Activated naive CD4-positive, alpha-beta T cell treated with anti-CD3 and anti-CD28 coated beads for 36 hours (primary cell): ENCODE results near the gene SLC12A5. TPM values are rescaled to one million over a fixed set of nuclear protein-coding genes. Genes with fewer than 3 reads are reported as not detected.

ENCODE experiments used
- CTCF ChIA-PET: fragments of 350-600 bp; sonication (Branson Sonifier 250); formaldehyde crosslinking; loops from one replicate; lab custom pipeline; 2021; ENCODE audit warnings: antibody characterized with exemption; lab: Charles Lee
- DNase-seq: peaks from one replicate; pipeline ENCODE4 v3.0.0-alpha.2; 2020
- H3K27ac Mint-ChIP-seq: one replicate; pipeline ENCODE4 v1.8.0; 2021; ENCODE audit warnings: mild to moderate bottlenecking, mixed read lengths
- H3K27me3 Mint-ChIP-seq: one replicate; pipeline ENCODE4 v1.8.0; 2021; ENCODE audit warnings: low read depth, mixed read lengths
- H3K36me3 Mint-ChIP-seq: one replicate; pipeline ENCODE4 v1.8.0; 2021; ENCODE audit warnings: low read depth, mixed read lengths
- H3K4me1 Mint-ChIP-seq: one replicate; pipeline ENCODE4 v1.8.0; 2021; ENCODE audit warnings: low read depth, mixed read lengths
- H3K4me3 Mint-ChIP-seq: one replicate; pipeline ENCODE4 v1.8.0; 2021; ENCODE audit warnings: mild to moderate bottlenecking, moderate library complexity, mixed read lengths
- H3K9me3 Mint-ChIP-seq: one replicate; pipeline ENCODE4 v1.8.0; 2021; ENCODE audit warnings: mixed read lengths
- intact Hi-C: fragments of 100-400 bp; cut with micrococcal nuclease; formaldehyde crosslinking; loops from one replicate; pipeline ENCODE4 v1.15.1; 2023
- total RNA-seq, 2 experiments: library from RNA; stranded (reverse); gene quantifications; one replicate each; pipeline ENCODE4 v1.2.3, GENCODE V29; 2021

Gene SLC12A5
- total RNA-seq, 2 experiments from 2014 or later, result not detected

DNA sequence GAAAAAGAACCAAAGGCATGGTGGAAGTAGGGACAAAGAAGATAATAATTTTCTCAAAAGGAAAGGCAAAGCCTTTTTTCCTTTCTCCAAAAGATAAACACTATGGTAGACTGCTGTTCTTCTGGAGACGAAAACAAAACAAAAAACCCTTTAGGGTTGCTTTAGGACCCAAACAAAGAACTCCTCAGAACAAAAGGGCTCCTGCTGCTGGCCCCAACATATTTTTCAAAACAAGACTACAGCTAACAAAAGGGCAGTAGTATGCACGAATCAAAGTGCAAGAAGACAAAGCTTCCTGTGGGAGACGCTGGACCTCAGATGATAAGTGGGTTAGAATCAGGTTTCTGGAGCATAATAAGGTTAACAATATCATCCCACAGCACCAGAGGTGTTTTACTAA, 45.0 kb downstream of the SLC12A5 start:
- no peaks in the 10 kb centered on the region for H3K4me1 Mint-ChIP-seq
- no peaks in the 10 kb centered on the region for H3K27me3 Mint-ChIP-seq
- intact Hi-C loops, result no loop called here
- no peak for DNase-seq
- no peak overlapping the region for H3K27ac Mint-ChIP-seq
- no peaks in the 10 kb centered on the region for H3K9me3 Mint-ChIP-seq
- H3K36me3 Mint-ChIP-seq, result peaks cover 23% of the 10 kb centered on the region
- H3K4me3 Mint-ChIP-seq, result no peak overlapping the region
- CTCF ChIA-PET, result no interaction called here

GRCh38 chr20:46076806-46077205, 47.8 kb downstream of the SLC12A5 start:
- no peak overlapping the region for H3K4me3 Mint-ChIP-seq
- H3K36me3 Mint-ChIP-seq, result peaks cover 21% of the 10 kb centered on the region

DNA sequence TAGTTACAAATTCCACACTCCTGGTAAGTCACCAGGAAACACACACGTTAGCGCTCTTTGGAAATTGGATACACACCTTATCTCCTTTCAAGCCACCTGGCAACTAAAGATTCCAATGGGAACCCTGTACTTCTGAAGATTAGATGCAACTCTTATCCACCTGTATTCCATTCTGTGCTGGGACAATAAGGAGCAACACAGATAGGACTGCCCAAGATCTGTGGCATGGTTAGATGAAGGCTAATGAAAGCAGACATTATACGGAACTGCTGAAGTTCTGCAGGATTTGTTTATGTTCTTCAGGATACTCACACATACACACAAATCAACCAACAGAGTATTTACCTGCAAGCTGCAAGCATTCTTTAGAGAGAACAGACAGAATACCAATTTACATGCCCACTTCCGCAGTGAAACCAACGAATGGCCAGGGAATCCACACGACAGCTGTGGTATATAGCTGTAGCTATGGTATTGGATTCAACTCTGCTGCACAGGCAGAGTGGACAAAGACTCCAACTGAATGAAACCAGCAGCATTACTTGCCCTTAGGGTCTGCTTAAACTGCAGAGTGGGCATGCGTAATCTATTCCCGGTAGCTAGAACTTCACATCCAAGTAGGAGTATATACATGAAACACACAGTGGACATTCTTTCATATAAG, 48.8 kb downstream of the SLC12A5 start:
- Mint-ChIP-seq H3K36me3 (peaks cover 21% of the 10 kb centered on the region), H3K27ac (no peak overlapping the region)

More at GRCh38 chr20:46076806-46077205, 47.8 kb downstream of the SLC12A5 start:
- Mint-ChIP-seq H3K9me3 (no peaks in the 10 kb centered on the region), H3K27ac (no peak overlapping the region), H3K4me1 (peaks cover 4% of the 10 kb centered on the region), H3K27me3 (no peaks in the 10 kb centered on the region)
- DNase-seq, result no peak
- CTCF ChIA-PET, result interaction anchor here (0.8 to 0.9 kb wide), 2 partner anchors 55 to 86 kb away, joined by 3 to 4 read pairs; no protein-coding TSS in a partner anchor
- intact Hi-C loops, result no loop called here

DNA sequence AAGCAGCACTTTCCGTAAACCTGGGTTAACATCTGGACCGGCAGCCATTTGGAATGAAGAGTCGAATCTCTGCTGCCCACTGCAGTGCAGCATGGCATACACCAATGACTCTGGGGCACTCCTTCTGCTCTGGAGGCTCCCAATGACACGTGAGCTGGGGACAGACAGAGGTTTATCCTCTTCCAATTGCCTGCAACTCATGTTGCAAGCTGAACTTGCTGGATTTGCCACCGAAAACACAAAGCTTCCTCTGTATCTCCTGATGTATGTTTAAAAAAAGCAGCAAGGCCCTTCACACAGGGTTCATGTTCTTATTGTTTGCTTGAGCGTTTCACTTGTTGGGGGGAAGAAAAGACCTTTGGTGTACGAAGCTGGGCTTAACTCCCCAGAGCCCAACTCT, 49.9 kb downstream of the SLC12A5 start:
- CTCF ChIA-PET, result interaction anchor here (0.8 to 2.7 kb wide), 4 partner anchors 9 to 66 kb away, joined by 3 to 7 read pairs (median 4); no protein-coding TSS in a partner anchor
- Mint-ChIP-seq H3K36me3 (peaks cover 21% of the 10 kb centered on the region), H3K27me3 (no peaks in the 10 kb centered on the region), H3K9me3 (no peaks in the 10 kb centered on the region), H3K4me3 (no peak overlapping the region), H3K4me1 (peaks cover 19% of the 10 kb centered on the region), H3K27ac (no peak overlapping the region)
- intact Hi-C loops, result no loop called here
- DNase-seq, result no peak

More for the DNA sequence above, 48.8 kb downstream of the SLC12A5 start:
- Mint-ChIP-seq H3K4me3 (no peak overlapping the region), H3K4me1 (peaks cover 10% of the 10 kb centered on the region), H3K9me3 (no peaks in the 10 kb centered on the region), H3K27me3 (no peaks in the 10 kb centered on the region)
- no peak for DNase-seq
- intact Hi-C loops, result no loop called here
- CTCF ChIA-PET, result interaction anchor here (1.0 to 2.7 kb wide), 4 partner anchors 11 to 64 kb away, joined by 3 to 7 read pairs (median 4); no protein-coding TSS in a partner anchor

DNA sequence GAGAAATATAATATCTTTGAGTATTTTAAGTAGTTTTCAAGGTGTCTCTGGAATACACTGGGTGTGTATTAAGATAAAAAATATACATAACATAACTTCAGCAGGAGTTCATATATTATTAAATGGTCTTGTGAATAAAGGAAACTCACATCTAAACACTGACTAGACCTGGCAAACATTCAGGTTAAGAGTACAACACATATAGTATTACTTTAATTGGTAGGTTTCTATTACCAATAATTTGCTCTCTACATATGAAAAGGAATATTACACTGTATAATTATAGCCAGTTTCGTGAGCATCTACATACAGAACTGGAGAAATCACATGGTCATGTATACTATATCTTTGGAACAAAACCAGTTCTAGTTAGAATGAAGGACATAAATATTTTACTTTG, 52.1 kb downstream of the SLC12A5 start:
- H3K4me1 Mint-ChIP-seq, result peaks cover 39% of the 10 kb centered on the region
- no peak overlapping the region for H3K4me3 Mint-ChIP-seq
- no peak for DNase-seq
- CTCF ChIA-PET, result interaction anchor here (1.0 kb wide), 1 partner anchor 67 kb away, joined by 3 read pairs; no protein-coding TSS in a partner anchor
- no peak overlapping the region for H3K27ac Mint-ChIP-seq
- no peaks in the 10 kb centered on the region for H3K9me3 Mint-ChIP-seq
- intact Hi-C loops, result no loop called here
- H3K36me3 Mint-ChIP-seq, result peaks cover 11% of the 10 kb centered on the region
- H3K27me3 Mint-ChIP-seq, result no peaks in the 10 kb centered on the region

DNA sequence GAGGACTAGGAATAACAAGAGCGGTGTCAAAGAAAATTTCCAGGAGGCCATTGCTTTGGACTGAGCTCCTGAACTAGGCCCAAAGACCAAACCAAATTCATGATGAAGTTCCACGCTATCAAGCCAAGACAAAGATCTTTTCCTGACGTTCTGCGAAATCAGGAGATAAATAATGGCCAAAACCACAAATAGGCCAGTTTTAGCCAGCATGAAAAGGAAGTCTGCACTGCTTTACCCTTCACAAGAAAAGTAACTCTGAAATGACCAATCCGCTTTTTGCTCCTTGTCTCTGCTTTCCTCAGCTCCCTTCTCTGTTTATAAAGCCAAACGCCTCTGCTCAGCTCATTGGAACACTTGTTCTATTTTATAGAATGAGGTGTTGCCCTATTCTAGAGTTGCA, 54.1 kb downstream of the SLC12A5 start:
- H3K36me3 Mint-ChIP-seq, result peaks cover 11% of the 10 kb centered on the region
- H3K4me3 Mint-ChIP-seq, result no peak overlapping the region
- H3K27ac Mint-ChIP-seq, result no peak overlapping the region
- H3K9me3 Mint-ChIP-seq, result no peaks in the 10 kb centered on the region
- H3K4me1 Mint-ChIP-seq, result peaks cover 59% of the 10 kb centered on the region
- no peaks in the 10 kb centered on the region for H3K27me3 Mint-ChIP-seq
- intact Hi-C loops, result no loop called here
- CTCF ChIA-PET, result interaction anchor here (1.2 kb wide), 1 partner anchor 60 kb away, joined by 5 read pairs; no protein-coding TSS in a partner anchor
- no peak for DNase-seq

DNA sequence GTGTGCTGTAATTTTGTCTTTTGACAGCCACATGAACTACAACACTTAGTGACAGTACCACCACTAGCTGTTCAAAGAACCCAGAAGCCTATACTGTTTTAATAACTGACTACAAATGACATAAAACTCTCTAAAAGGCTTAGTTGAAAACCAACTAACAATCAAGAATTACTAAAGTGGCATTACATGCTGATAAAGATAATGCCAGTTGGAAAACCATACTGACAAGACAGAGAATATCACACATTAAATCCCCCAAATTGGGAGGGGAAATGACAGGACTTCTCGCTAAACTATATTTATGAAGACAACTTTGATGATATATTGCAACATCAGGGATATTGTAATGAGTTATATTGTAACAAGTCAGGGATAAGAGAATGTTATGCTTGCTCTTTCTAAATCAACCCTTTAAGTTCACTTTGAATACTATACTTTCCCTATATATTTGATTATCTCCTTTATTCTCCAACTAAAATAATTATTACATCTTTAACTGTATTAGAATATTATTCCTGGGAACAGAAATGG, 54.6 kb downstream of the SLC12A5 start:
- Mint-ChIP-seq H3K4me3 (no peak overlapping the region), H3K27me3 (no peaks in the 10 kb centered on the region), H3K9me3 (no peaks in the 10 kb centered on the region), H3K36me3 (peaks cover 11% of the 10 kb centered on the region), H3K4me1 (peaks cover 64% of the 10 kb centered on the region), H3K27ac (no peak overlapping the region)
- no peak for DNase-seq
- intact Hi-C loops, result no loop called here
- CTCF ChIA-PET, result interaction anchor here (1.2 kb wide), 1 partner anchor 61 kb away, joined by 5 read pairs; no protein-coding TSS in a partner anchor

DNA sequence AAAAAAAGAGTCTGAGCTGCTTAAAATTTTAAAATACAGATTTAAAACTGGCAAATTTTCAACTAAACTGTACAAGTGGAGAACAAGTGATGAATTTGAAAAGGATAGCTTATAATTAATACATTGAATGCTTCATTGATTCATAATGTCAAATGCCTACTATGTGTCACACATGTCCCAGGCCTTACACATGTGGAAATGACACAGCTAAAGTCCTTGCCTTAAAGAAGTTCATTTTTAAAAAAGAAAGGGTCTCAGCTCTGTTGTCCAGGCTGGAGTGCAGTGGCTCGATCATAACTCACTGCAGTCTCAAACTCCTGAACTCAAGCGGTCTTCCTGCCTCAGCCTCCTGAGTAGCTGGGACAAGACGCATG, 55.8 kb downstream of the SLC12A5 start:
- DNase-seq, result no peak
- CTCF ChIA-PET, result interaction anchor here (0.6 to 1.1 kb wide), 7 partner anchors 70 to 717 kb away, joined by 3 to 7 read pairs (median 4); no protein-coding TSS in a partner anchor
- H3K4me3 Mint-ChIP-seq, result no peak overlapping the region
- H3K4me1 Mint-ChIP-seq, result peaks cover 65% of the 10 kb centered on the region
- H3K36me3 Mint-ChIP-seq, result peaks cover 2% of the 10 kb centered on the region
- H3K27ac Mint-ChIP-seq, result no peak overlapping the region
- H3K9me3 Mint-ChIP-seq, result no peaks in the 10 kb centered on the region
- H3K27me3 Mint-ChIP-seq, result no peaks in the 10 kb centered on the region
- intact Hi-C loops, result no loop called here

- no peaks in the 10 kb centered on the region for H3K27me3 Mint-ChIP-seq
- no peak for DNase-seq
- H3K4me1 Mint-ChIP-seq, result peaks cover 68% of the 10 kb centered on the region
- H3K9me3 Mint-ChIP-seq, result no peaks in the 10 kb centered on the region
- H3K4me3 Mint-ChIP-seq, result no peak overlapping the region
- intact Hi-C loops, result no loop called here
- H3K27ac Mint-ChIP-seq, result no peak overlapping the region
- CTCF ChIA-PET, result interaction anchor here (0.6 to 1.4 kb wide), 6 partner anchors 70 to 718 kb away, joined by 3 to 7 read pairs (median 4); no protein-coding TSS in a partner anchor
- H3K36me3 Mint-ChIP-seq, result peaks cover 2% of the 10 kb centered on the region
Measured at GRCh38 chr20:46085179-46085851, 56.3 kb downstream of the SLC12A5 start.

DNA sequence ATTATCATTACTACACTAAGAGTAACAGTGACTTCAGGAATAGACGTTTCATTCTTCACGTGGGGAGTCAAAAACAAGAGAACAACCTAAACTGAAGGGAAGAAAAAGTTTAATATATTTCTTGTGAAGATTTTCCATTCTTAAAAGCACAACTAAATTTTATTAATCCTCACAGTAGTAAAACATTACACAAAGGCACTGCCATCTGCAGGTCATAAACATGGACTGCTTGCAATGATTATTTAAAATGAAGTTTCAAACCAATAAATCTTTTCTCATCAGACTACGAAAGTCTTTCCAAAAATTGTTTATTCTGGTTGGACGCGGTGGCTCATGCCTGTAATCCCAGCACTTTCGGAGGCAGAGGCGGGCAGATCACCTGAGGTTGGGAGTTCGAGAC, 58.1 kb downstream of the SLC12A5 start:
- no peak overlapping the region for H3K27ac Mint-ChIP-seq
- no peaks in the 10 kb centered on the region for H3K9me3 Mint-ChIP-seq
- H3K4me1 Mint-ChIP-seq, result peaks cover 69% of the 10 kb centered on the region
- no peak overlapping the region for H3K4me3 Mint-ChIP-seq
- intact Hi-C loops, result loop anchor here (1.0 kb wide), 1 partner anchor 100 kb away; no protein-coding TSS in a partner anchor
- no peak for DNase-seq
- H3K36me3 Mint-ChIP-seq, result peaks cover 2% of the 10 kb centered on the region
- no peaks in the 10 kb centered on the region for H3K27me3 Mint-ChIP-seq
- CTCF ChIA-PET, result interaction anchor here (1.4 to 2.2 kb wide), 2 partner anchors 100 to 117 kb away, joined by 3 to 9 read pairs; no protein-coding TSS in a partner anchor

GRCh38 chr20:46088409-46089166, 59.6 kb downstream of the SLC12A5 start:
- peak; percentile 23 for DNase-seq
- CTCF ChIA-PET, result interaction anchor here (0.9 to 2.2 kb wide), 9 partner anchors 9 to 290 kb away, joined by 3 to 9 read pairs (median 4); no protein-coding TSS in a partner anchor
- Mint-ChIP-seq H3K27me3 (no peaks in the 10 kb centered on the region), H3K27ac (peak overlapping the region; percentile 61), H3K36me3 (peaks cover 2% of the 10 kb centered on the region), H3K4me1 (peaks cover 55% of the 10 kb centered on the region), H3K4me3 (peak overlapping the region; percentile 86), H3K9me3 (no peaks in the 10 kb centered on the region)
- intact Hi-C loops, result loop anchor here (1.0 kb wide), 5 partner anchors 66 to 318 kb away; partner anchors contain the start of gene ELMO2
